SK-N-SH (cell line): ENCODE data around the gene CASP6. TPM values are rescaled to one million over a fixed set of nuclear protein-coding genes. Genes with fewer than 3 reads are reported as not detected.

Source experiments
- CTCF ChIA-PET: fragments of 300-600, 350-600 bp; formaldehyde crosslinking; extraction: SDS; loops from one replicate; lab custom pipeline; 2021; lab: Yijun Ruan, JAX
- POLR2A ChIA-PET: fragments of 350-600 bp; sonication (Branson Sonifier 250); formaldehyde crosslinking; extraction: SDS; loops from one replicate; lab custom pipeline; 2020; ENCODE audit warnings: antibody characterized with exemption, inconsistent platforms; lab: Yijun Ruan, JAX
- DNase-seq: peaks from one replicate; pipeline ENCODE4 v3.0.0; 2012
- H2AFZ ChIP-seq: fragments of 200-600 bp; sonication (generic); 2 replicates; pipeline ENCODE4 v1.8.1; 2016; ENCODE audit warnings: antibody characterized with exemption, mild to moderate bottlenecking, low read depth
- H3F3A ChIP-seq: fragments of 200-600 bp; sonication (generic); replicated peaks from 2 replicates; pipeline ENCODE3; 2016; ENCODE audit warnings: antibody characterized with exemption, mild to moderate bottlenecking; ENCODE audit not compliant: insufficient read depth
- H3K27ac ChIP-seq, 2 experiments: fragments of 200-500 bp in 1 of 2; fragments of 200-600 bp in 1 of 2; sonication (Bioruptor generic) in 1 of 2; sonication (generic), shearing (Covaris generic) in 1 of 2; 2 replicates each; pipeline versions ENCODE4 v1.5.1 to v1.6.1; 2014 to 2016; ENCODE audit warnings: low read depth in 2 of 2, inconsistent platforms in 1 of 2, low read length in 1 of 2, mild to moderate bottlenecking in 1 of 2, mixed read lengths in 1 of 2
- H3K27me3 ChIP-seq: fragments of 200-600 bp; sonication (generic), shearing (Covaris generic); 2 replicates; pipeline ENCODE4 v1.6.1; 2016; ENCODE audit warnings: mixed run types; ENCODE audit not compliant: insufficient read depth
- H3K36me3 ChIP-seq, 2 experiments: fragments of 200-500 bp in 1 of 2; fragments of 200-600 bp in 1 of 2; sonication (Bioruptor generic) in 1 of 2; sonication (generic) in 1 of 2; replicated peaks in 1 of 2; 2 replicates each; pipeline versions ENCODE3 to v1.5.1; 2014 to 2016; ENCODE audit warnings: low read length in 1 of 2, mild to moderate bottlenecking in 1 of 2; ENCODE audit not compliant: insufficient read depth in 2 of 2, control insufficient read depth in 1 of 2
- H3K4me1 ChIP-seq, 2 experiments: fragments of 200-500 bp in 1 of 2; fragments of 200-600 bp in 1 of 2; sonication (Bioruptor generic) in 1 of 2; sonication (generic), shearing (Covaris generic) in 1 of 2; 2 replicates each; pipeline versions ENCODE4 v1.5.1 to v1.6.1; 2014 to 2016; ENCODE audit warnings: low read depth in 1 of 2, low read length in 1 of 2, mixed run types in 1 of 2; ENCODE audit not compliant: insufficient read depth in 2 of 2, control insufficient read depth in 1 of 2
- H3K4me2 ChIP-seq: fragments of 200-600 bp; sonication (generic), shearing (Covaris generic); 2 replicates; pipeline ENCODE4 v1.6.1; 2017; ENCODE audit warnings: mixed run types
- H3K4me3 ChIP-seq, 2 experiments: fragments of 200-500 bp in 1 of 2; fragments of 200-600 bp in 1 of 2; sonication (Bioruptor generic) in 1 of 2; sonication (generic), shearing (Covaris generic) in 1 of 2; 2 replicates each; pipeline versions ENCODE4 v1.5.1 to v1.8.1; 2014 to 2016; ENCODE audit warnings: low read depth in 2 of 2, inconsistent platforms in 1 of 2, low read length in 1 of 2, mild to moderate bottlenecking in 1 of 2, mixed read lengths in 1 of 2, moderate library complexity in 1 of 2
- H3K79me2 ChIP-seq: fragments of 200-600 bp; sonication (generic); 2 replicates; pipeline ENCODE4 v1.8.1; 2017; ENCODE audit warnings: mild to moderate bottlenecking; ENCODE audit not compliant: insufficient read depth
- H3K9ac ChIP-seq: fragments of 200-600 bp; sonication (generic); 2 replicates; pipeline ENCODE4 v1.6.1; 2017; ENCODE audit warnings: mixed run types
- H3K9me2 ChIP-seq: fragments of 200-600 bp; sonication (generic); 2 replicates; pipeline ENCODE4 v1.6.1; 2017; ENCODE audit warnings: mixed run types
- H3K9me3 ChIP-seq: fragments of 200-600 bp; sonication (generic); 2 replicates; pipeline ENCODE4 v1.6.1; 2017; ENCODE audit warnings: mixed run types, mild to moderate bottlenecking, moderate library complexity
- H4K20me1 ChIP-seq: fragments of 200-600 bp; sonication (generic); 2 replicates; pipeline ENCODE4 v1.6.1; 2017; ENCODE audit warnings: mild to moderate bottlenecking, mixed run types; ENCODE audit not compliant: insufficient read depth
- CHD2 ChIP-seq: fragments of 150-350 bp; IDR thresholded peaks from 2 replicates; pipeline ENCODE4 v1.6.1; 2018; ENCODE audit warnings: low read length; ENCODE audit not compliant: partially characterized antibody
- EP300 ChIP-seq, 2 experiments: IDR thresholded peaks; 2 replicates each; pipeline versions ENCODE4 v1.4.0 to v1.6.1; 2012; ENCODE audit warnings: borderline replicate concordance in 1 of 2, low read depth in 1 of 2, low read length in 1 of 2
- FOSL2 ChIP-seq: IDR thresholded peaks from 2 replicates; pipeline ENCODE4 v1.4.0; 2012; ENCODE audit warnings: low read depth, mild to moderate bottlenecking, moderate library complexity, borderline replicate concordance
- FOXJ3 ChIP-seq: sonication (generic); formaldehyde crosslinking; IDR thresholded peaks from 2 replicates; pipeline ENCODE4 v1.5.1; 2020; ENCODE audit warnings: mild to moderate bottlenecking, missing genetic modification reagents
- FOXM1 ChIP-seq: IDR thresholded peaks from 2 replicates; pipeline ENCODE4 v1.4.0; 2012; ENCODE audit warnings: low read depth, mild to moderate bottlenecking
- GABPA ChIP-seq: IDR thresholded peaks from 2 replicates; pipeline ENCODE4 v1.4.0; 2012; ENCODE audit warnings: low read depth, mild to moderate bottlenecking
- JUND ChIP-seq: IDR thresholded peaks from 2 replicates; pipeline ENCODE4 v1.4.0; 2012
- MAX ChIP-seq: IDR thresholded peaks from 2 replicates; pipeline ENCODE4 v1.4.0; 2012; ENCODE audit warnings: low read depth
- MEF2A ChIP-seq: IDR thresholded peaks from 2 replicates; pipeline ENCODE4 v1.4.0; 2012; ENCODE audit warnings: low read depth, borderline replicate concordance
- MXI1 ChIP-seq: IDR thresholded peaks from 2 replicates; pipeline ENCODE4 v1.6.1; 2012; ENCODE audit warnings: mild to moderate bottlenecking, low read depth, low read length, improper control_type of control experiment
- NFIC ChIP-seq: IDR thresholded peaks from 2 replicates; pipeline ENCODE4 v1.4.0; 2012; ENCODE audit warnings: borderline replicate concordance
- NRF1 ChIP-seq: IDR thresholded peaks from 2 replicates; pipeline ENCODE4 v1.6.1; 2012; ENCODE audit warnings: low read depth, mild to moderate bottlenecking, low read length
- POLR2AphosphoS5 ChIP-seq: IDR thresholded peaks from 2 replicates; pipeline ENCODE4 v1.6.1; 2012; ENCODE audit warnings: low read depth, low read length
- RCOR1 ChIP-seq: fragments of 150-350 bp; IDR thresholded peaks from 2 replicates; pipeline ENCODE4 v1.6.1; 2017; ENCODE audit warnings: antibody characterized with exemption, low read length
- REST ChIP-seq: IDR thresholded peaks from 2 replicates; pipeline ENCODE4 v1.6.1; 2012; ENCODE audit warnings: mild to moderate bottlenecking, low read depth, low read length, moderate library complexity
- RXRA ChIP-seq: IDR thresholded peaks from 2 replicates; pipeline ENCODE4 v1.4.0; 2012; ENCODE audit warnings: low read depth, mild to moderate bottlenecking, borderline replicate concordance
- SIN3A ChIP-seq: IDR thresholded peaks from 2 replicates; pipeline ENCODE4 v1.6.1; 2012; ENCODE audit warnings: low read depth, mild to moderate bottlenecking, low read length, moderate library complexity, borderline replicate concordance
- TAF1 ChIP-seq: IDR thresholded peaks from 2 replicates; pipeline ENCODE4 v1.6.1; 2012; ENCODE audit warnings: low read depth, mild to moderate bottlenecking, low read length, moderate library complexity, borderline replicate concordance
- TCF12 ChIP-seq: IDR thresholded peaks from 2 replicates; pipeline ENCODE4 v1.4.0; 2012
- TEAD4 ChIP-seq: IDR thresholded peaks from 2 replicates; pipeline ENCODE4 v1.4.0; 2012; ENCODE audit warnings: mild to moderate bottlenecking, borderline replicate concordance; ENCODE audit not compliant: insufficient read depth
- YY1 ChIP-seq: IDR thresholded peaks from 2 replicates; pipeline ENCODE4 v1.4.0; 2012; ENCODE audit warnings: low read depth, mild to moderate bottlenecking
- WGBS: methylation state at CpG from one replicate; pipeline ENCODE4 v1.1.6; 2017; ENCODE audit warnings: low lambda C conversion rate; 5-methylcytosine and 5-hydroxymethylcytosine counted together
- polyA plus RNA-seq, 3 experiments: library from polyadenylated mRNA; depleted of rRNA; stranded (reverse); fragments of >200 nt; gene quantifications; 2 replicates each; pipeline ENCODE4 v1.2.3, GENCODE V29; 2012
- TF ChIP-seq, protein P1 (sequence below): fragments of 150-350 bp; IDR thresholded peaks from 2 replicates; pipeline ENCODE4 v1.6.1; 2016; ENCODE audit warnings: mild to moderate bottlenecking, low read depth, low read length
- TF ChIP-seq, protein P2 (sequence below): fragments of 200-600 bp; sonication (generic); IDR thresholded peaks from 2 replicates; pipeline ENCODE4 v1.6.1; 2017; ENCODE audit warnings: antibody characterized with exemption, mild to moderate bottlenecking, moderate library complexity
- TF ChIP-seq, protein P3 (sequence below): IDR thresholded peaks from 2 replicates; pipeline ENCODE4 v1.4.0; 2012; ENCODE audit warnings: low read depth, borderline replicate concordance

The CASP6 gene
- polyA plus RNA-seq (2012; rRNA removed): 30.2 and 55.3 TPM in 2 replicates
- 41.4 and 53.1 TPM in 2 replicates for polyA plus RNA-seq (2012; cell fraction: cytosol; rRNA removed)
- polyA plus RNA-seq (2012; cell fraction: nucleus; rRNA removed): 17.4 and 33.9 TPM in 2 replicates

GRCh38 chr4:109702950-109703663 lies at the start of gene CASP6:
Gene CASP6 (minus strand): TSS chr4:109703445. CDS start chr4:109703395, 50 bp downstream.
- Histone ChIP-seq H3K4me3 (peak within 1 kb of the TSS; percentile 74 to 98), H3K4me2 (peak within 1 kb of the TSS; percentile 92), H3K36me3 (peaks cover under 1 to 9% of the 10 kb centered on the region in 2 experiments), H3K9me2 (no peaks in the 10 kb centered on the region), H3K27ac (peak within 1 kb of the TSS; percentile 64 to 67), H3K4me1 (peaks cover 8 to 13% of the 10 kb centered on the region in 2 experiments; a peak in 3 of 4 replicates), H3F3A (peaks cover 20% of the 10 kb centered on the region), H3K9me3 (no peaks in the 10 kb centered on the region), H4K20me1 (no peaks in the 10 kb centered on the region), H3K27me3 (no peaks in the 10 kb centered on the region), H3K79me2 (peaks cover 33% of the 10 kb centered on the region; the same call in 1 of the 2 replicates), H3K9ac (peak within 1 kb of the TSS; percentile 91), H2AFZ (peak within 1 kb of the TSS; percentile 97)
- DNase-seq: peak; percentile 87
- ChIA-PET POLR2A (interaction anchor here (1.7 kb wide), 1 partner anchor 112 kb away, joined by 3 read pairs; no protein-coding TSS in a partner anchor), CTCF (interaction anchor here (0.6 to 1.6 kb wide), 17 partner anchors 10 to 917 kb away, joined by 3 to 6 read pairs (median 3); partner anchors contain the start of genes CFI and SEC24B)
- 1% methylated on average over 22 of the region's 72 CpGs for WGBS
- TF ChIP-seq TAF1: no peak
- TF ChIP-seq REST: no peak
- TF ChIP-seq EP300 (IDR thresholded peaks at IDR 0.05; ENCODE audit: borderline replicate concordance in 1 of 2, low read depth in 1 of 2, low read length in 1 of 2): no peak
- no peak for TF ChIP-seq FOXJ3 (CRISPR knock-in tag)
- TF ChIP-seq TEAD4: no peak
- TF ChIP-seq FOSL2: no peak
- TF ChIP-seq, protein P1, sequence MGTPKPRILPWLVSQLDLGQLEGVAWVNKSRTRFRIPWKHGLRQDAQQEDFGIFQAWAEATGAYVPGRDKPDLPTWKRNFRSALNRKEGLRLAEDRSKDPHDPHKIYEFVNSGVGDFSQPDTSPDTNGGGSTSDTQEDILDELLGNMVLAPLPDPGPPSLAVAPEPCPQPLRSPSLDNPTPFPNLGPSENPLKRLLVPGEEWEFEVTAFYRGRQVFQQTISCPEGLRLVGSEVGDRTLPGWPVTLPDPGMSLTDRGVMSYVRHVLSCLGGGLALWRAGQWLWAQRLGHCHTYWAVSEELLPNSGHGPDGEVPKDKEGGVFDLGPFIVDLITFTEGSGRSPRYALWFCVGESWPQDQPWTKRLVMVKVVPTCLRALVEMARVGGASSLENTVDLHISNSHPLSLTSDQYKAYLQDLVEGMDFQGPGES: no peak
- peak; percentile 51; the same call in 1 of the 2 replicates for TF ChIP-seq POLR2AphosphoS5
- TF ChIP-seq CHD2: no peak
- no peak for TF ChIP-seq JUND
- no peak for TF ChIP-seq GABPA
- no peak for TF ChIP-seq RCOR1
- no peak for TF ChIP-seq YY1
- no peak for TF ChIP-seq TCF12
- no peak for TF ChIP-seq NRF1
- TF ChIP-seq, protein P2, sequence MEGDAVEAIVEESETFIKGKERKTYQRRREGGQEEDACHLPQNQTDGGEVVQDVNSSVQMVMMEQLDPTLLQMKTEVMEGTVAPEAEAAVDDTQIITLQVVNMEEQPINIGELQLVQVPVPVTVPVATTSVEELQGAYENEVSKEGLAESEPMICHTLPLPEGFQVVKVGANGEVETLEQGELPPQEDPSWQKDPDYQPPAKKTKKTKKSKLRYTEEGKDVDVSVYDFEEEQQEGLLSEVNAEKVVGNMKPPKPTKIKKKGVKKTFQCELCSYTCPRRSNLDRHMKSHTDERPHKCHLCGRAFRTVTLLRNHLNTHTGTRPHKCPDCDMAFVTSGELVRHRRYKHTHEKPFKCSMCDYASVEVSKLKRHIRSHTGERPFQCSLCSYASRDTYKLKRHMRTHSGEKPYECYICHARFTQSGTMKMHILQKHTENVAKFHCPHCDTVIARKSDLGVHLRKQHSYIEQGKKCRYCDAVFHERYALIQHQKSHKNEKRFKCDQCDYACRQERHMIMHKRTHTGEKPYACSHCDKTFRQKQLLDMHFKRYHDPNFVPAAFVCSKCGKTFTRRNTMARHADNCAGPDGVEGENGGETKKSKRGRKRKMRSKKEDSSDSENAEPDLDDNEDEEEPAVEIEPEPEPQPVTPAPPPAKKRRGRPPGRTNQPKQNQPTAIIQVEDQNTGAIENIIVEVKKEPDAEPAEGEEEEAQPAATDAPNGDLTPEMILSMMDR: peak; percentile 72
- no peak for TF ChIP-seq RXRA
- TF ChIP-seq MEF2A: no peak
- TF ChIP-seq SIN3A: 0 out of 2 replicates have a peak, but pooled peaks have one; percentile 22
- no peak for TF ChIP-seq FOXM1
- TF ChIP-seq MXI1: peak; percentile 51
- TF ChIP-seq, protein P3, sequence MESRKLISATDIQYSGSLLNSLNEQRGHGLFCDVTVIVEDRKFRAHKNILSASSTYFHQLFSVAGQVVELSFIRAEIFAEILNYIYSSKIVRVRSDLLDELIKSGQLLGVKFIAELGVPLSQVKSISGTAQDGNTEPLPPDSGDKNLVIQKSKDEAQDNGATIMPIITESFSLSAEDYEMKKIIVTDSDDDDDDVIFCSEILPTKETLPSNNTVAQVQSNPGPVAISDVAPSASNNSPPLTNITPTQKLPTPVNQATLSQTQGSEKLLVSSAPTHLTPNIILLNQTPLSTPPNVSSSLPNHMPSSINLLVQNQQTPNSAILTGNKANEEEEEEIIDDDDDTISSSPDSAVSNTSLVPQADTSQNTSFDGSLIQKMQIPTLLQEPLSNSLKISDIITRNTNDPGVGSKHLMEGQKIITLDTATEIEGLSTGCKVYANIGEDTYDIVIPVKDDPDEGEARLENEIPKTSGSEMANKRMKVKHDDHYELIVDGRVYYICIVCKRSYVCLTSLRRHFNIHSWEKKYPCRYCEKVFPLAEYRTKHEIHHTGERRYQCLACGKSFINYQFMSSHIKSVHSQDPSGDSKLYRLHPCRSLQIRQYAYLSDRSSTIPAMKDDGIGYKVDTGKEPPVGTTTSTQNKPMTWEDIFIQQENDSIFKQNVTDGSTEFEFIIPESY: no peak
- 0 out of 2 replicates have a peak, but pooled peaks have one; percentile 8 for TF ChIP-seq NFIC
- peak; percentile 32; the same call in 1 of the 2 replicates for TF ChIP-seq MAX
